NCI-H2227 treated with DMSO at 0.1 percent for 48 hours (cell line): ENCODE measurements around the gene CNTNAP3B.
"Not testable (repeated sequence)": the region's sequence is repeated elsewhere in the genome, so short reads cannot be mapped to it uniquely, and the experiment has no call there.

Experiments
- DNase-seq: peaks from one replicate; lab custom pipeline; 2025; lab: John Stamatoyannopoulos, UW

The CNTNAP3B gene

GRCh38 chr9:42129073-42129729 is at the start of gene CNTNAP3B:
TSS of gene CNTNAP3B (minus strand) at chr9:42129426. CDS start at chr9:42129094, 332 bp downstream.
- DNase-seq = not testable (repeated sequence)

GRCh38 chr9:42160299-42160698 is 31.1 kb upstream of the CNTNAP3B start:
- DNase-seq = not testable (repeated sequence)

GRCh38 chr9:42127056-42127841 is 2.0 kb downstream of the CNTNAP3B start:
- DNase-seq = not testable (repeated sequence)

GRCh38 chr9:42121007-42121406 is 8.2 kb downstream of the CNTNAP3B start:
- DNase-seq = not testable (repeated sequence)

DNA sequence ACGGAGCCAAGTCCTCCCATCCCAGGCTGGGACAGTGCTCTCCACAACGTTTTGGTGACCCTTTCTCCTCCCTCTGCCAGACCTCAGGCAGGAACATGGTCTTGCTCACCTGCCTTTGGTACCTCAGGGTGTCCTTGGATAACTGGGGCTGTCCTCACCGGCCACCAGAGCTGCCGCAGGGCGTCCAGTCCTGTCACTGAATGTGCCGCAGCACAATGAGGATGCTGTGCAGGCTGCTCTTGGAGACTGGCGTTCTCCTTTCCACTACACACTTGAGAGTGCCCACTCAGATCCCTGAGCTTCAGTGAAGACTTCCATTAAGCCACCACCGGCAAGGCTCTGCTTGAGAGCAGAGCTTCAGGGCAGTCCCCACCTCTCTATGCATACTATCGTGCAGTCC is 33.3 kb downstream of the CNTNAP3B start:
- not testable (repeated sequence) for DNase-seq

DNA sequence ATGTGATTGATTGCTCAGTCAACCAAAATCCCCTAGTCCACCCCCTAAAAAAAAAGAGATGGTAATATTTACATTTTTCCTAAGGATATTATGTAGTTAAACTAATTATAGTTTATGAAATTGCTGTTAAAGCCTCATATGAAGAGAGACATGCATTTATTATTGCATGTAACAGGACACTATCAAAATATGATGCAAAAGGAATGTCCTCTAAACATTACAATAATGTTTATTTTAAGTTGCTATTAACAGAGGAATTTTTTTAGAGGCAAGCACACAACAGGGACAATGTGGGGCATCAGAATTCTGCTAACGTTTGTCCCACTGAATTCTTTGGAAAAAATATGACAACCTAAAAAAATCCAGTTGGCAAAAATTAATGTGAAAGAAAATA is 44.7 kb downstream of the CNTNAP3B start:
- DNase-seq = not testable (repeated sequence)

DNA sequence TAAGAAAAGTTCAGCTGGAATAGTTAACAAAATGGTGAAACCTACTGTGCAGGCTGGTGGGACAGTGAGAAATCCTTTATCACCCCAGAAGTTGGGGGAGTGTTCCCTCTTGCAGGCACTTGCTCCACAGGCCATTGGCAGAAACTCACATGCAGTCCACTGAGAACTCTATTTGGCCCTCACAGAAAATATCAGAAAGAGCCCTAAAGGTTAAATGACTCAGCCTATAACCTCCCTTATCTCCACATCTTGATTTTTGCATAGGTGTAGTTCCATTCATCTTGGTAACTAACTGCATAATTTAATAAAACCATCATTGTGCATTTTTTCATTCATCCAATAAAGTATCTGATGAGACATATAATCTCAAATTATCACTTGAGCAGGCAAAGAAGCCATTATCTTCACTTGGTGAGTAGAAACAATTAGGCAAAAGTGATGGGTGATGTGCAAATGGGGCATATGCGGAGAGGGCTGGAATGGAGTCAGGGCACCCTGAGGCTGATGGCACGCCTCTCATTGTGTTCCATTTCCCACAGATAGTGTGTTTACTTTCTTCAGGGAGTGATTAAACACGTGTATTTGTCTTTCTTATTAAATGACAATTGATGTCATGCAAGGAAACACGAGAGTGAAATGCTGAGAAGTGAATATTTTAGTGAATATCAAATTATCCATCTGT is 45.2 kb downstream of the CNTNAP3B start:
- not testable (repeated sequence) for DNase-seq

- DNase-seq = not testable (repeated sequence)
Observed at GRCh38 chr9:42080376-42080775, 48.9 kb downstream of the CNTNAP3B start.

DNA sequence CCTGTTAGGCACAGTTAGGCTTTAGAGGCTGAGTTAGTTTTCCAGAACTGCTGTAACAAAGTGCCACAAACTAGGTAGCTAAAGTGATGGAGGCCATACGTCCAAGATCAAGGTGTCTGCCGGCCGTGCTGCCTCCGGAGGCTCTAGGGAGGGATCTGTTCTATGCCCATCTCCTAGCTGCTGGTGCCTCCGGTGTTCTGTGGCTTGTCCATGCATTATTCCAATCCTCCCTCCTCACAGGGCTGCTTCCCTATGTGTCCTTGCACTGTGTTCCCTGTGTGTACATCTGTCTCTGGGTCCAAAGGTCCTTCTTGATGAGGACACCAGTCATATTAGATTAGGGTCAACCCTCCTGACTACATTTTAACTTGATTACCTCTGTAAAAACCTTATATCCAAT is 54.4 kb downstream of the CNTNAP3B start:
- DNase-seq = not testable (repeated sequence)

- DNase-seq = not testable (repeated sequence)
Observed at GRCh38 chr9:42071026-42071425, 58.2 kb downstream of the CNTNAP3B start.

- not testable (repeated sequence) for DNase-seq
Observed at GRCh38 chr9:42070035-42070799, 59.0 kb downstream of the CNTNAP3B start.

- DNase-seq = not testable (repeated sequence)
Observed at GRCh38 chr9:42053874-42054273, 75.4 kb downstream of the CNTNAP3B start.

DNA sequence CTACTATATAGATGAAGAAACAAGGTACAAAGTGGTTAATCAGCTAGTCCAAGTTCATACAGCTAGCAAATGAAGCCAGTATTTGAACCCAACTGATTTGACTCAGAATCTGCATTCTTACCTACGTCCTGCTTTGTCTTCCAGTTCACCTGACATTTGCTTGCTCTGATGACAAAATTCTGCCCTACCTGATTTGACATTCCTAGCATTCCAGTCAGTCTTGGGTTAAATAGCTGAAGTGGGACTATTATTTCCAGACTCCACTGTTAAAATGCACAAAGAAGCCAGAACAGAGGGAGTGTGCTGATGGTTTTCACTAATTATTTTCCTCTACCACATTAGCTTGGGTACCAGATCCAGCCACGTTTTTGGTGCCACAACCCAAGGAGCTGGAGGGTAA is 78.5 kb downstream of the CNTNAP3B start:
- DNase-seq = not testable (repeated sequence)

DNA sequence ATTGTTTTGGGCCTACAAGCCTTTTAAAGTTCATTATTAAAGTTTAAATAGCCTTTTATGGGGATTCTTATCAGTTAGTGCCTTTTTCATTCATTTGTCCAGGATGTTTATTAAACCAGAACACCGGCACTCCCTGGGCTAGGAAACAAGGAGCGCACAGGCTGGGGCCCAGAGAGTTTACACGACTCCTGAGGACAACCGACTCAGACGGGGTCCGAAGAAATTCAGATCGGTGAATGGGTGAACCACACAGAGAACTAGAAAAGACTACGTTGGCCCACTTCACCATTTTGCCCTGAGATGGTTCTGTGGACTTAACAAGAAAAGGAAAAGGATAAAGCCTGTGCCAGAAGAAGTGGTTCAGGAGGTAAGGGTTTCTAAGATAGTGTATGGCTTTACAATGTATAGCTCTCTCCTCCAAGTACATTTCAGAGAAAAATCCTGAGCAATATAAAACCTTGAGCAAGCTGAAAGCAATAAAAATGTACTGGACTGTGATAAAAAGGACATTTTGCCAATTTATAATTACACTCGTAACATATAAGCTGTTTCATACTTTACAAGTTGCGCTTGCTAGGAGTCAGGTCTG is 84.7 kb downstream of the CNTNAP3B start:
- DNase-seq = not testable (repeated sequence)

GRCh38 chr9:42033541-42033940 is 95.7 kb downstream of the CNTNAP3B start:
- not testable (repeated sequence) for DNase-seq

DNA sequence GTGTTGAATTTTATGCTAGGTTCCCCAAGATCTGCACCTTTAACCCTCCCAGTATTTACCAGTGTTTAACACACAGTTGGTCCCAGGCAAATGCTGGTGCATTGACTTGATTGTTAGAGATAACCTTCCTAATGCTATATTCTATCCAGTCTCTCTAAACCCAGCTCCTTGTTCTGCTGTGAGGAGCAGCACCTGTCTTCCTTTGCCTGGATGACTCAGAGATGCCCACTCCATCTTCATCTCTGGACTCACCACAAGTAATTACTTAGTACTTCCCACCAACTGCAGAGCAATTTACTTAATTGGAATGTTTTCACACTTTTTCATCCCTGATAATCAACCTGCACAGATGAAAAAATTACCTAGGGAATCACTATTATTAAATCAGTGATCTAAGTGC is 108.6 kb downstream of the CNTNAP3B start:
- not testable (repeated sequence) for DNase-seq

GRCh38 chr9:42018220-42018922 is 110.9 kb downstream of the CNTNAP3B start:
- DNase-seq = not testable (repeated sequence)

DNA sequence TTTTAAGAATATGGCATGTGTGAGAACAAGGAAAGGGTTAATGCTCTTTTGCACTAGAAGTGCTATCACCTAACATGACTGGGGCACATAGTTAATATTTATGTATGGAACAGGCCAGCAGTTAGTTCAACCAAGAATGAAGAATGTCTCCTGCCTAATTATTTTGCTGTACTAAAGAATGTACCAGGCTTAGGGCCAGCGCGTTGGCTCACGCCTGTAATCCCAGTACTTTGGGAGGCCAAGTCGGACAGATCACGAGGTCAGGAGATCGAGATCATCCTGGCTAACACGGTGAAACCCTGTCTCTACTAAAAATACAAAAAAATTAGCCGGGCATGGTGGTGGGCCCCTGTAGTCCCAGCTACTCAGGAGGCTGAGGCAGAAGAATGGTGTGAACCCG is 114.9 kb downstream of the CNTNAP3B start:
- DNase-seq = not testable (repeated sequence)

GRCh38 chr9:41991607-41992006 is 137.6 kb downstream of the CNTNAP3B start:
- not testable (repeated sequence) for DNase-seq

DNA sequence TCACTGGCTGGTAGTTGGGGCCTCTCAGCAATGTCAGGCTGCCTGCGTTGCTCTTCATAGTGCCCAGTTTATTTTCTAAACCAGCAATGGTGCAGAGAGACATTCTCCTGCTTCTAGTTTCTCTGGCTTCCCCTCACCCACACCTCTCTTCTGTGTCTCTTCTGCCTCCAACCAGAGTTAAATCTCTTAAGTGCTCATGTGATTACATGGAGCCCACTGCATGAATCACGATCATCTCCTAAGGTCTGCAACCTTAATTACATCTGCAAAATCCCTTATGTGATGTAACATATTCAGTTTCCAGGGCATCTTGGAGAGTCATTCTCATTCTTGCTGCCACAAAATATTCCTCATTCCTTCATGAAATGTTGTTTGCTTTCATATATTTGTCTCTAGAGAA is 149.0 kb downstream of the CNTNAP3B start:
- not testable (repeated sequence) for DNase-seq
